Measurements from ENCODE around the gene FAHD2B. TPM values are rescaled to one million over a fixed set of nuclear protein-coding genes. Genes with fewer than 3 reads are reported as not detected.
"Not testable (repeated sequence)": the region's sequence is repeated elsewhere in the genome, so short reads cannot be mapped to it uniquely, and the experiment has no call there.

Gene FAHD2B
- total RNA-seq, 1 experiment from 2014 or later: 34.5 TPM

- no CpG with 5 or more reads among the region's 2 CpGs for WGBS (ENCODE audit: extremely low coverage, insufficient read length, low lambda C conversion rate)
- not testable (repeated sequence) for H2AFZ ChIP-seq (ENCODE audit: low read length); H4K8ac ChIP-seq (replicated peaks; ENCODE audit: insufficient read length, low read depth, low read length); H4K91ac ChIP-seq (ENCODE audit: insufficient read length, low read depth, low read length); H3K9me3 ChIP-seq (ENCODE audit: control insufficient read depth, low read depth, low read length); H3K4me1 ChIP-seq (ENCODE audit: insufficient read depth, low read length); H3K4me1 Mint-ChIP-seq; H2BK120ac ChIP-seq (ENCODE audit: low read depth, low read length, poor library complexity, severe bottlenecking); H3K23ac ChIP-seq (ENCODE audit: insufficient read length, low read depth, low read length); H3K79me2 ChIP-seq (ENCODE audit: insufficient read depth, low read length); H2AK5ac ChIP-seq (ENCODE audit: insufficient read length, low read length); H3K4ac ChIP-seq (ENCODE audit: low read depth, low read length); H3K14ac ChIP-seq (ENCODE audit: insufficient read depth, low read length); H3K4me3 Mint-ChIP-seq; H2BK15ac ChIP-seq (ENCODE audit: low read depth, low read length); H2BK20ac ChIP-seq (ENCODE audit: low read depth, low read length, poor library complexity, severe bottlenecking); H3K56ac ChIP-seq (ENCODE audit: insufficient read length, low read depth, low read length); H3K27ac Mint-ChIP-seq; H3T11ph ChIP-seq (ENCODE audit: low read length); H4K20me1 ChIP-seq (ENCODE audit: control insufficient read depth, insufficient read depth, insufficient read length); H4K5ac ChIP-seq (ENCODE audit: insufficient read length, low read depth, low read length); H3K9ac ChIP-seq (ENCODE audit: extremely low read depth, insufficient read length, low read length); H3K27ac ChIP-seq (ENCODE audit: insufficient read length, low read depth, low read length); H3K27me3 ChIP-seq (ENCODE audit: insufficient read depth, low read length); H3K27me3 Mint-ChIP-seq (ENCODE audit: low read depth); H3K18ac ChIP-seq (ENCODE audit: insufficient read length, low read depth, low read length); H3K4me2 ChIP-seq (ENCODE audit: insufficient read depth, insufficient read length, low read length); H2BK5ac ChIP-seq (ENCODE audit: insufficient read length, low read length); H3K79me1 ChIP-seq (ENCODE audit: insufficient read depth, low read depth, low read length, poor library complexity, severe bottlenecking); DNase-seq; H3K23me2 ChIP-seq (ENCODE audit: insufficient read length, low read depth, low read length, poor library complexity, severe bottlenecking); H3K36me3 Mint-ChIP-seq (ENCODE audit: insufficient read depth in 1 of 3, low read depth in 3 of 3); H2BK12ac ChIP-seq (ENCODE audit: insufficient read length, low read depth, low read length)
- H3K9me3 Mint-ChIP-seq: peaks cover 11 to 31% of the 10 kb centered on the region in 2 experiments
Observed at GRCh38 chr2:97106878-97107277, 12.2 kb upstream of the FAHD2B start.

- H3K4me1 Mint-ChIP-seq; H3K27ac Mint-ChIP-seq; H3K23me2 ChIP-seq (ENCODE audit: insufficient read length, low read depth, low read length, poor library complexity, severe bottlenecking); H3K18ac ChIP-seq (ENCODE audit: insufficient read length, low read depth, low read length); DNase-seq; H3K4me3 Mint-ChIP-seq; H4K5ac ChIP-seq (ENCODE audit: insufficient read length, low read depth, low read length); H3T11ph ChIP-seq (ENCODE audit: low read length); H2AFZ ChIP-seq (ENCODE audit: low read length); H4K91ac ChIP-seq (ENCODE audit: insufficient read length, low read depth, low read length); H3K4me2 ChIP-seq (ENCODE audit: insufficient read depth, insufficient read length, low read length); H3K79me1 ChIP-seq (ENCODE audit: insufficient read depth, low read depth, low read length, poor library complexity, severe bottlenecking); H2BK15ac ChIP-seq (ENCODE audit: low read depth, low read length); H3K36me3 Mint-ChIP-seq (ENCODE audit: insufficient read depth in 1 of 3, low read depth in 3 of 3); H3K27me3 ChIP-seq (ENCODE audit: insufficient read depth, low read length); H2BK5ac ChIP-seq (ENCODE audit: insufficient read length, low read length); H3K23ac ChIP-seq (ENCODE audit: insufficient read length, low read depth, low read length); H3K4me1 ChIP-seq (ENCODE audit: insufficient read depth, low read length); H4K20me1 ChIP-seq (ENCODE audit: control insufficient read depth, insufficient read depth, insufficient read length); H3K27ac ChIP-seq (ENCODE audit: insufficient read length, low read depth, low read length); H3K79me2 ChIP-seq (ENCODE audit: insufficient read depth, low read length); H3K9me3 ChIP-seq (ENCODE audit: control insufficient read depth, low read depth, low read length); H3K56ac ChIP-seq (ENCODE audit: insufficient read length, low read depth, low read length); H2BK20ac ChIP-seq (ENCODE audit: low read depth, low read length, poor library complexity, severe bottlenecking); H4K8ac ChIP-seq (replicated peaks; ENCODE audit: insufficient read length, low read depth, low read length); H2BK12ac ChIP-seq (ENCODE audit: insufficient read length, low read depth, low read length); H3K4ac ChIP-seq (ENCODE audit: low read depth, low read length); H3K9ac ChIP-seq (ENCODE audit: extremely low read depth, insufficient read length, low read length); H2BK120ac ChIP-seq (ENCODE audit: low read depth, low read length, poor library complexity, severe bottlenecking); H2AK5ac ChIP-seq (ENCODE audit: insufficient read length, low read length); H3K14ac ChIP-seq (ENCODE audit: insufficient read depth, low read length): not testable (repeated sequence)
- Mint-ChIP-seq H3K27me3 (ENCODE audit: low read depth) (peaks cover 11% of the 10 kb centered on the region), H3K9me3 (peaks cover 11 to 31% of the 10 kb centered on the region in 2 experiments)
- WGBS (ENCODE audit: extremely low coverage, insufficient read length, low lambda C conversion rate): no CpG with 5 or more reads among the region's 3 CpGs
Observed at GRCh38 chr2:97098786-97099372, 4.2 kb upstream of the FAHD2B start.
